Kidney (tissue), 14 donors: ENCODE results near the gene SYNC. TPM values are rescaled to one million over a fixed set of nuclear protein-coding genes. Genes with fewer than 3 reads are reported as not detected.

Experiments used
- DNase-seq, 5 donors: peaks; one replicate each; pipeline ENCODE4 v3.0.0-alpha.2; 2013 to 2020
- FAIRE-seq: peaks from 2 replicates; lab custom pipeline; 2012; peaks lifted over from hg19 to GRCh38; lab: Jason Lieb, UNC
- H3K27ac ChIP-seq, 2 donors: one replicate each; pipeline ENCODE4 v1.7.0; 2013; ENCODE audit warnings: low read depth in 2 of 2, low read length in 2 of 2, inconsistent platforms in 1 of 2
- H3K27me3 ChIP-seq: one replicate; pipeline ENCODE4 v1.7.1; 2013; ENCODE audit warnings: low read length, inconsistent platforms; ENCODE audit not compliant: control insufficient read depth, insufficient read depth
- H3K36me3 ChIP-seq, 3 donors: one replicate each; pipeline versions ENCODE4 v1.7.0 to v1.7.1; 2013; ENCODE audit warnings: low read length in 3 of 3, control low read depth in 1 of 3, inconsistent platforms in 1 of 3; ENCODE audit not compliant: insufficient read depth in 3 of 3, control insufficient read depth in 2 of 3
- H3K4me1 ChIP-seq, 3 donors: one replicate each; pipeline versions ENCODE4 v1.7.0 to v1.7.1; 2013; ENCODE audit warnings: low read length in 3 of 3, inconsistent platforms in 1 of 3, low read depth in 1 of 3; ENCODE audit not compliant: control insufficient read depth in 2 of 3, insufficient read depth in 2 of 3
- H3K4me3 ChIP-seq, 3 donors: one replicate each; pipeline versions ENCODE4 v1.7.0 to v1.8.1; 2013; ENCODE audit warnings: low read length in 3 of 3, control low read depth in 1 of 3, inconsistent platforms in 1 of 3
- H3K9ac ChIP-seq, 3 donors: one replicate each; pipeline versions ENCODE4 v1.7.0 to v1.7.1; 2013; ENCODE audit warnings: low read length in 3 of 3, control low read depth in 1 of 3, inconsistent platforms in 1 of 3
- H3K9me3 ChIP-seq, 3 donors: one replicate each; pipeline versions ENCODE4 v1.7.0 to v1.7.1; 2013; ENCODE audit warnings: low read length in 3 of 3, control low read depth in 1 of 3, inconsistent platforms in 1 of 3; ENCODE audit not compliant: control insufficient read depth in 2 of 3, insufficient read depth in 1 of 3
- intact Hi-C: fragments of 100-400 bp; cut with DNase I; formaldehyde crosslinking; loops from one replicate; pipeline ENCODE4 v1.11.1; 2022
- polyA plus RNA-seq: library from polyadenylated mRNA; stranded (reverse); fragments of 350-450 nt; fragmentation: Illumina TruSeq; extraction: RNeasy Lipid Tissue Mini Kit (QIAGEN cat#74804); gene quantifications from one replicate; pipeline ENCODE4 v1.2.3, GENCODE V29; 2014; ENCODE audit warnings: low read depth, low replicate concordance; ENCODE audit not compliant: insufficient read depth
- total RNA-seq: library from RNA; stranded (reverse); fragmentation: NEBNext Ultra II Directional; extraction: Animal tissue kit (Norgen Biotek cat#: 25700); gene quantifications from one replicate; pipeline ENCODE4 v1.2.1, GENCODE V29; 2021
- TF ChIP-seq, protein P1 (sequence below): IDR thresholded peaks from 3 replicates; pipeline ENCODE4 v1.5.1; 2012; ENCODE audit warnings: mild to moderate bottlenecking, moderate library complexity, borderline replicate concordance; ENCODE audit not compliant: insufficient read depth; ENCODE audit errors: extremely low read depth
- donor health status: control.
- donor health status: control.
- donor health status: control.
- donor health status: control.
- donor health status: control.
- donor health status: DM: yes; HTN: yes; CAD: no.
- donor health status: Normal renal cell carcinoma (clear cell type).

The SYNC gene
- total and polyA plus RNA-seq, 2 donors from 2014 or later: 1.4 to 5.5 TPM

DNA sequence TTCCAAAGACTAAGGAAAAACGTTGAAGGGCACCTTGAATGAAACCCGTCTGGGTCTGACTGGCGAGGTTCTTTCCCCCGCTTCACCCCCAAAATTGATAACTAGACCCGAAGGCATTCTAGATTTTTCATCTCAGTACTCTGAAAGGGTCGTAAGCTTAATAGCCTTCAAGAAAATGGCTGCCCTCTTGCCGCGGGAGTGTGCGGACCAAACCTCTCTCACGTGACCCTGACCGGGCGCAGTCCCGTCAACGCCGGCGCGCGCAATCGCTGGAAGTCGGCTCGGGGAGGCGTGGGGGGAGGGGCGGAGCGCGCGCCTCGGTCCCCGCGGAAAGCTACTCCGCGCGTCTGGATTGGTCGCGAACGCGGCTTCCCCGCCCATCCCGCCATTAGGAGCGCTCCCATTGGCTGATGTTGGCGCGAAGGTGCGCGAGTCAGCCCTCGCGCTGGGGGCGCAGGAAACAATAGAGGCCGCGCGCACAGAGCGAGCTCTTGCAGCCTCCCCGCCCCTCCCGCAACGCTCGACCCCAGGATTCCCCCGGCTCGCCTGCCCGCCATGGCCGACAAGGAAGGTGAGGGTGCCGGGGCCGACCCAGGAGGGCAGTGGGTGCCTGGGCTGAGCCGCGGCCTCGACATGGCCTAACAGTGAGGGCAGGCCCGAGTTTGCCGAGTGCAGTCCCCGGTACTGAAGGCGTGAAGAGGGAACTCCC lies 51.7 kb downstream of the SYNC start, which contains the start of gene RBBP4:
Gene RBBP4, plus strand, starts transcription at position 457 of the 709 bp plus-strand sequence. Its CDS starts 99 bp downstream, at position 556.
- Histone ChIP-seq H3K27me3 (no peaks in the 10 kb centered on the region), H3K27ac (peak within 1 kb of the TSS; percentile 99 to 100), H3K9ac (peak within 1 kb of the TSS; percentile 87 to 100 (median 100)), H3K4me3 (peak within 1 kb of the TSS; percentile 96 to 100 (median 99)), H3K4me1 (peaks cover 0 to 6% (median 2%) of the 10 kb centered on the region in 3 donors), H3K9me3 (no peaks in the 10 kb centered on the region), H3K36me3 (peaks cover 0 to 16% (median 4%) of the 10 kb centered on the region in 3 donors)
- FAIRE-seq (no peak), DNase-seq (peak; percentile 99)
- intact Hi-C loops: no loop called here
- TF ChIP-seq, protein P1, sequence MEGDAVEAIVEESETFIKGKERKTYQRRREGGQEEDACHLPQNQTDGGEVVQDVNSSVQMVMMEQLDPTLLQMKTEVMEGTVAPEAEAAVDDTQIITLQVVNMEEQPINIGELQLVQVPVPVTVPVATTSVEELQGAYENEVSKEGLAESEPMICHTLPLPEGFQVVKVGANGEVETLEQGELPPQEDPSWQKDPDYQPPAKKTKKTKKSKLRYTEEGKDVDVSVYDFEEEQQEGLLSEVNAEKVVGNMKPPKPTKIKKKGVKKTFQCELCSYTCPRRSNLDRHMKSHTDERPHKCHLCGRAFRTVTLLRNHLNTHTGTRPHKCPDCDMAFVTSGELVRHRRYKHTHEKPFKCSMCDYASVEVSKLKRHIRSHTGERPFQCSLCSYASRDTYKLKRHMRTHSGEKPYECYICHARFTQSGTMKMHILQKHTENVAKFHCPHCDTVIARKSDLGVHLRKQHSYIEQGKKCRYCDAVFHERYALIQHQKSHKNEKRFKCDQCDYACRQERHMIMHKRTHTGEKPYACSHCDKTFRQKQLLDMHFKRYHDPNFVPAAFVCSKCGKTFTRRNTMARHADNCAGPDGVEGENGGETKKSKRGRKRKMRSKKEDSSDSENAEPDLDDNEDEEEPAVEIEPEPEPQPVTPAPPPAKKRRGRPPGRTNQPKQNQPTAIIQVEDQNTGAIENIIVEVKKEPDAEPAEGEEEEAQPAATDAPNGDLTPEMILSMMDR: no peak

DNA sequence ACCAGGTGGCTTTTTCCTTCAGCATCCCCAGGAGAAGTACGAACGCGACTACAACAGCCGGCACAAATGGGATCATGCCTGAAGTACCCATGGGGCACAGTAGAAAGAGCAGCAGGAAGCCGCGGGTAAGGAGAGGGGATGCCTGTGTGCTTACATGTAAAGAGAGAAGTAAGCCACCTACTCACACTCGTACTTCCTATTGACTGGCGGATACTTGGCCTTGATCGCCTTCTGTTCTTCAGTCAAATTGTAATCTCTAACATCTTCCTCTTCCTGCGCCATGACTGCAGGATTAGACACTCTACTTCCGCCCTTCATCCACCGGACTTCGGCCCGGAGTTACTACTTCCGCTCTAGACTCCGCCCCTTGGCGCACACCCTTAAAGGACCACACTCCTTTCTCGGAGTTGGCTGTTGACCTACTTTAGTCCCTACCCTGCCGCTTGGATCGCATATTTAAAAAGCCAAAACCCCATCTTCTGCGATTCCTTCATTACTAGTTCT lies 52.3 kb downstream of the SYNC start, which contains the start of gene ZBTB8OS:
Gene ZBTB8OS, minus strand, starts transcription at position 303 of the 504 bp plus-strand sequence. Its CDS starts 21 bp downstream, at position 282.
- Histone ChIP-seq H3K4me3 (peak within 1 kb of the TSS; percentile 96 to 100 (median 99)), H3K9me3 (no peaks in the 10 kb centered on the region), H3K36me3 (peaks cover 0 to 16% (median 4%) of the 10 kb centered on the region in 3 donors), H3K9ac (peak within 1 kb of the TSS; percentile 87 to 100 (median 100)), H3K4me1 (peaks cover 0 to 6% (median 2%) of the 10 kb centered on the region in 3 donors), H3K27me3 (no peaks in the 10 kb centered on the region), H3K27ac (peak within 1 kb of the TSS; percentile 99 to 100)
- FAIRE-seq (peak; percentile 15), DNase-seq (peak; percentile 90 to 98 (median 95))
- TF ChIP-seq, protein P1: no peak
- intact Hi-C loops: no loop called here

DNA sequence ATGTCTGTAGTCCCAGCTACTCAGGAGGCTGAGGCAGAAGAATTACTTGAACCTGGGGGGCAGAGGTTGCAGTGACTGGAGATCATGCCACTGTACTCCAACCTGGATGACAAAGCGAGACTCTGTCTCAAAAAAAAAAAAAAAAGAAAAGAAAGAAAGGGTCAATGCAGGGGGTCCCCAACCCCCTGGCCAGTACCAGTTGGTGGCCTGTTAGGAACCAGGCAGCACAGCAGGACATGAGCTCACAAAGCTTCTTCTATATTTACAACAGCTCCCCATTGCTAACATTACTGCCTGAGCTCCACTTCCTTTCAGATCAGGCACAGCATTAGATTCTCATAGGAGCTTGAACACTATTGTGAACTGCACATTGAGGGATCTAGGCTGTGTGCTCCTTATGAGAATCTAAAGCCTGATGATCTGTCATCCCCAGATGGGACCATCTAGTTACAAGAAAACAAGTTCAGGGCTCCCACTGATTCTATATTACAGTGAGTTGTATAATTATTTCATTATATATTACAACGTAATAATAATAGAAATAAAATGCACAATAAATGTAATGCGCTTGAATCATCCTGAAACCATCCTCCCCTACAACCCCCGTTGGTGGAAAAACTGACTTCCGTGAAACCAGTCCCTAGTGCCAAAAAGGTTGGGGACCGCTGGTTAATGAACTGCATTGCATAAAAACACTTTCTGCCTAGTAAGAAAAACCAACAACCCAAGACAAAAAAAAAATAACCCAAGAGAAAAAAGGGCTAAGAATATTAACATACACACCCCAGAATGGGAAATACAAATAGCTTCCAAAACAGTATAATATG lies 55.0 kb downstream of the SYNC start:
- DNase-seq (no peak), FAIRE-seq (no peak)
- TF ChIP-seq, protein P1: no peak
- Histone ChIP-seq H3K4me3 (no peak overlapping the region), H3K9ac (no peak overlapping the region), H3K9me3 (no peaks in the 10 kb centered on the region), H3K4me1 (peaks cover 0 to 2% (median 0%) of the 10 kb centered on the region in 3 donors), H3K27ac (no peak overlapping the region), H3K36me3 (peaks cover 0 to 4% (median 0%) of the 10 kb centered on the region in 3 donors), H3K27me3 (no peaks in the 10 kb centered on the region)
- intact Hi-C loops: no loop called here
